K562 (cell line): ENCODE data around the gene TRPV6. TPM values are rescaled to one million over a fixed set of nuclear protein-coding genes. Genes with fewer than 3 reads are reported as not detected.
A peak's percentile ranks its signal among the peaks of the same experiment; 100 is the strongest.

Experiments used
- ATAC-seq: fragments of 200-7000 bp; cut with Tn5 transposase; 3 replicates; pipeline ENCODE4 v1.9.1; 2020; ENCODE audit warnings: moderate library complexity
- BruUV-seq: library from RNA; stranded (reverse); fragments of 400-500 nt; replicated peaks from 2 replicates; lab custom pipeline; 2021; lab: Mats Ljungman, UMichigan
- CTCF ChIA-PET: fragments of 300-600 bp; formaldehyde crosslinking; extraction: SDS; loops from one replicate; lab custom pipeline; 2021; ENCODE audit warnings: low intra/inter-chr PET ratio; lab: Yijun Ruan, JAX
- POLR2A ChIA-PET: fragments of 300-600, 350-650 bp; sonication (Branson Sonifier 250); formaldehyde crosslinking; extraction: SDS; loops from one replicate; lab custom pipeline; 2021; ENCODE audit warnings: antibody characterized with exemption, inconsistent platforms; lab: Yijun Ruan, JAX
- DNase-seq, 4 experiments: peaks; one replicate each; pipeline versions ENCODE4 v3.0.0 to v3.0.0-alpha.2; 2011 to 2018; ENCODE audit warnings: low spot score in 3 of 4, mixed read lengths in 3 of 4; ENCODE audit errors: extremely low read depth in 1 of 4
- FAIRE-seq: peaks from 2 replicates; lab custom pipeline; 2011; peaks lifted over from hg19 to GRCh38; lab: Jason Lieb, UNC
- H2AFZ ChIP-seq: 2 replicates; pipeline ENCODE4 v1.6.0; 2011; ENCODE audit warnings: low read depth, low read length, control low read depth, inconsistent platforms
- H3K27ac ChIP-seq: fragments of 200-600 bp; 3 replicates; pipeline ENCODE4 v1.8.0; 2011; ENCODE audit warnings: low read depth, mild to moderate bottlenecking, control low read depth, inconsistent platforms, low read length, moderate library complexity, mixed read lengths; ENCODE audit errors: extremely low read depth
- H3K27me3 ChIP-seq, 2 experiments: fragments of 300-600 bp in 1 of 2; 2 replicates in 1 of 2; 3 replicates in 1 of 2; pipeline versions ENCODE4 v1.6.0 to v1.8.0; 2011; ENCODE audit warnings: inconsistent platforms in 2 of 2, low read length in 2 of 2, mild to moderate bottlenecking in 1 of 2, mixed read lengths in 1 of 2, moderate library complexity in 1 of 2; ENCODE audit not compliant: control insufficient read depth in 2 of 2, insufficient read depth in 2 of 2
- H3K36me3 ChIP-seq: fragments of 300-600 bp; 3 replicates; pipeline ENCODE4 v1.8.0; 2011; ENCODE audit warnings: mild to moderate bottlenecking, low read length, inconsistent platforms; ENCODE audit not compliant: control insufficient read depth, insufficient read depth
- H3K4me1 ChIP-seq, 2 experiments: fragments of 200-600 bp in 1 of 2; replicated peaks in 1 of 2; 2 replicates in 1 of 2; 3 replicates in 1 of 2; pipeline versions ENCODE4 v1.5.1 to v1.8.0; 2011; ENCODE audit warnings: inconsistent platforms in 2 of 2, low read length in 2 of 2, mild to moderate bottlenecking in 1 of 2, mixed read lengths in 1 of 2, moderate library complexity in 1 of 2; ENCODE audit not compliant: control insufficient read depth in 2 of 2, insufficient read depth in 2 of 2
- H3K4me2 ChIP-seq: 2 replicates; pipeline ENCODE4 v1.6.1; 2011; ENCODE audit warnings: low read length, control low read depth, inconsistent platforms, mixed read lengths; ENCODE audit not compliant: insufficient read depth
- H3K4me3 ChIP-seq: fragments of 200-600 bp; sonication (generic), shearing (Covaris generic); 2 replicates; pipeline ENCODE4 v1.5.1; 2016; ENCODE audit warnings: control low read depth, inconsistent platforms
- H3K79me2 ChIP-seq: fragments of 200-600 bp; 3 replicates; pipeline ENCODE4 v1.8.0; 2011; ENCODE audit warnings: low read length, inconsistent platforms; ENCODE audit not compliant: control insufficient read depth, insufficient read depth
- H3K9ac ChIP-seq, 2 experiments: 2 replicates each; pipeline versions ENCODE4 v1.6.0 to v1.6.1; 2011; ENCODE audit warnings: low read depth in 2 of 2, low read length in 2 of 2, control low read depth in 1 of 2, inconsistent platforms in 1 of 2, mild to moderate bottlenecking in 1 of 2, mixed read lengths in 1 of 2; ENCODE audit not compliant: insufficient read depth in 1 of 2
- H3K9me1 ChIP-seq: one replicate; pipeline ENCODE4 v1.6.0; 2011; ENCODE audit warnings: inconsistent platforms, mild to moderate bottlenecking, low read length, moderate library complexity; ENCODE audit not compliant: control insufficient read depth, insufficient read depth
- H3K9me3 ChIP-seq: replicated peaks from 2 replicates; pipeline ENCODE4 v1.5.1; 2011; ENCODE audit warnings: low read depth, low read length, inconsistent platforms; ENCODE audit not compliant: control insufficient read depth, insufficient read depth
- H4K20me1 ChIP-seq: replicated peaks from 2 replicates; pipeline ENCODE4 v1.6.1; 2011; ENCODE audit warnings: low read length, inconsistent platforms, mixed read lengths; ENCODE audit not compliant: control insufficient read depth, insufficient read depth
- NFIX ChIP-seq: fragments of 250-450 bp; sonication (Bioruptor Pico); IDR thresholded peaks from 2 replicates; pipeline ENCODE4 v1.4.0; 2020; ENCODE audit warnings: low read depth, mild to moderate bottlenecking, moderate library complexity
- ZNF24 ChIP-seq: fragments of 450-650 bp; IDR thresholded peaks from 2 replicates; pipeline ENCODE4 v1.6.1; 2016
- WGBS: fragments of 100-300 bp; shearing (Covaris generic); methylation state at CpG from one replicate; pipeline ENCODE4 v1.1.6; 2016; ENCODE audit warnings: low coverage, mixed read lengths; ENCODE audit not compliant: insufficient coverage; ENCODE audit errors: missing lambda C conversion rate; 5-methylcytosine and 5-hydroxymethylcytosine counted together
- in situ Hi-C: fragments of 300-500 bp; cut with MboI; formaldehyde crosslinking; loops from 4 replicates; pipeline ENCODE4 v1.15.0; 2018; ENCODE audit warnings: inconsistent platforms, mixed read lengths
- intact Hi-C: fragments of 100-400 bp; cut with micrococcal nuclease; formaldehyde crosslinking; loops from 2 replicates; pipeline ENCODE4 v1.14.2; 2022
- polyA plus RNA-seq, 8 experiments: library from polyadenylated mRNA; depleted of rRNA in 4 of 8; stranded (reverse) in 5 of 8; unstranded in 3 of 8; fragments of >200 nt; fragmentation: Nextera tagmentation in 2 of 8; fragmentation: Illumina TruSeq in 1 of 8; extraction: Ambion mirVana in 2 of 8; extraction: Trizol in 1 of 8; gene quantifications; 2 replicates each; pipeline versions ENCODE4 v1.2.1 to v1.2.3, GENCODE V29; 2011 to 2014; ENCODE audit warnings: inconsistent platforms in 1 of 8, missing spikeins in 1 of 8
- total RNA-seq, 7 experiments: library from RNA; depleted of rRNA in 6 of 7; stranded (reverse); fragments of >200 nt in 6 of 7; fragmentation: Illumina TruSeq in 2 of 7; extraction: Trizol in 2 of 7; gene quantifications; 2 replicates each; pipeline versions ENCODE4 v1.2.1 to v1.2.3, GENCODE V29; 2011 to 2021; ENCODE audit warnings: low replicate concordance in 1 of 7
- TF ChIP-seq, protein P1 (sequence below): fragments of 450-650 bp; conservative IDR thresholded peaks from 2 replicates; pipeline ENCODE4 v1.6.1; 2016; ENCODE audit warnings: missing genetic modification characterization, low read depth, mild to moderate bottlenecking, missing compliant biosample characterization, moderate library complexity

TRPV6 gene
- total and polyA plus RNA-seq, 9 of the 15 experiments (the other 6 are each of a cell fraction or from before 2014, with no cell fraction given): 0.04 to 0.36 (median 0.11) TPM

DNA sequence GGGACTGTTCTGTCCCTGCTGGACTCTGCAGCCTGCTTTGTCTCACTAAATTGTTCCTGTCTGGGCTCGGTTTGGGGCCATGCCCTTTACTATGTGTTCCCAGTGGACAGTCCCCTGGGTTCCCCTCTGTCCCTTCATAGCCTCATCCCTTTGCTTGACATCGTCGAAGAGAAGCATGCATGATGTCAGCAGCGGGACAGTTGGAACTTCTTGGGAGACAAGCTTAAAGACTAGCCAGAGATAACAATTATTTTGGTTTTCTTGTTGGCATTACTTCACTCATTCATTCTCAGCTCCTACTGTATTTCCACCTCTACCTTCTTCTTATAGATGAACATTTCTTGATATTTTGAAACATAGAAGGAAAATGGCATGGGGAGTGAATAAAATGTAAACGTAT, 27.9 kb downstream of the TRPV6 start:
- Histone ChIP-seq H3K9me3 (no peaks in the 10 kb centered on the region), H3K36me3 (no peaks in the 10 kb centered on the region), H3K4me2 (peak overlapping the region; percentile 8; the same call in 1 of the 2 replicates), H4K20me1 (no peaks in the 10 kb centered on the region; the same call in 1 of the 2 replicates), H3K9ac (no peak overlapping the region), H3K4me3 (no peak overlapping the region), H3K27ac (no peak overlapping the region), H3K79me2 (no peaks in the 10 kb centered on the region), H3K27me3 (peaks cover 7 to 34% of the 10 kb centered on the region in 2 experiments; a peak in 4 of 5 replicates), H3K9me1 (no peaks in the 10 kb centered on the region), H3K4me1 (peaks cover 12 to 16% of the 10 kb centered on the region in 2 experiments; a peak in 4 of 5 replicates), H2AFZ (no peak overlapping the region)
- in situ Hi-C loops (loop anchor here (5.0 kb wide), 1 partner anchor 365 kb away; the partner anchor contains the start of gene TAS2R40), intact Hi-C loops (no loop called here)
- no peak for ATAC-seq
- ChIA-PET POLR2A (no interaction called here), CTCF (no interaction called here)
- FAIRE-seq: no peak
- no peak for DNase-seq
- no TSS peak for BruUV-seq
- WGBS: 18% methylated on average over 5 of the region's 5 CpGs
- TF ChIP-seq, protein P1, sequence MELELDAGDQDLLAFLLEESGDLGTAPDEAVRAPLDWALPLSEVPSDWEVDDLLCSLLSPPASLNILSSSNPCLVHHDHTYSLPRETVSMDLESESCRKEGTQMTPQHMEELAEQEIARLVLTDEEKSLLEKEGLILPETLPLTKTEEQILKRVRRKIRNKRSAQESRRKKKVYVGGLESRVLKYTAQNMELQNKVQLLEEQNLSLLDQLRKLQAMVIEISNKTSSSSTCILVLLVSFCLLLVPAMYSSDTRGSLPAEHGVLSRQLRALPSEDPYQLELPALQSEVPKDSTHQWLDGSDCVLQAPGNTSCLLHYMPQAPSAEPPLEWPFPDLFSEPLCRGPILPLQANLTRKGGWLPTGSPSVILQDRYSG (tag): no peak
- TF ChIP-seq NFIX: no peak
- TF ChIP-seq ZNF24: peak; percentile 69
